GM12878 (cell line): Measurements from ENCODE around the gene ADARB1. TPM values are rescaled to one million over a fixed set of nuclear protein-coding genes. Genes with fewer than 3 reads are reported as not detected.

Experiments used
- ATAC-seq: fragments of 200-7000 bp; cut with Tn5 transposase; 3 replicates; pipeline ENCODE4 v1.9.1; 2020; ENCODE audit warnings: mild to moderate bottlenecking, moderate library complexity
- BruUV-seq: library from RNA; stranded (reverse); fragments of 400-500 nt; replicated peaks from 2 replicates; lab custom pipeline; 2021; lab: Mats Ljungman, UMichigan
- CTCF ChIA-PET: fragments of 300-600 bp; sonication (Branson Sonifier 250); formaldehyde crosslinking; extraction: SDS; loops from one replicate; lab custom pipeline; 2021; ENCODE audit warnings: inconsistent platforms; lab: Yijun Ruan, JAX
- POLR2A ChIA-PET: fragments of 350-600 bp; formaldehyde crosslinking; extraction: SDS; loops from one replicate; lab custom pipeline; 2021; ENCODE audit warnings: inconsistent platforms; lab: Charles Lee
- RAD21 ChIA-PET: fragments of 300-600 bp; sonication (Branson Sonifier 250); formaldehyde crosslinking; loops from one replicate; lab custom pipeline; 2023; ENCODE audit warnings: antibody characterized with exemption; ENCODE audit not compliant: unreplicated experiment; lab: Charles Lee
- SMC1A ChIA-PET: fragments of 300-600 bp; sonication (Branson Sonifier 250); formaldehyde crosslinking; loops from one replicate; lab custom pipeline; 2023; ENCODE audit not compliant: unreplicated experiment, uncharacterized antibody; lab: Charles Lee
- DNase-seq: peaks from one replicate; pipeline ENCODE4 v3.0.0-alpha.2; 2011; ENCODE audit warnings: low read depth, low spot score
- FAIRE-seq: peaks from 3 replicates; lab custom pipeline; 2011; peaks lifted over from hg19 to GRCh38; lab: Jason Lieb, UNC
- H2AFZ ChIP-seq: 2 replicates; pipeline ENCODE4 v1.6.0; 2011; ENCODE audit warnings: low read depth, low read length, control low read depth; ENCODE audit not compliant: control insufficient read depth
- H3K27ac ChIP-seq: 2 replicates; pipeline ENCODE4 v1.5.1; 2011; ENCODE audit warnings: control low read depth; ENCODE audit not compliant: control insufficient read depth, insufficient read depth
- H3K27me3 ChIP-seq, 2 experiments: replicated peaks in 1 of 2; 2 replicates each; pipeline versions ENCODE4 v1.6.0 to v1.6.1; 2011; ENCODE audit warnings: low read length in 1 of 2; ENCODE audit not compliant: control insufficient read depth in 2 of 2, insufficient read depth in 2 of 2
- H3K36me3 ChIP-seq, 2 experiments: 2 replicates each; pipeline ENCODE4 v1.5.1; 2011; ENCODE audit warnings: low read length in 1 of 2; ENCODE audit not compliant: control insufficient read depth in 2 of 2, insufficient read depth in 2 of 2
- H3K4me1 ChIP-seq: 2 replicates; pipeline ENCODE4 v1.6.1; 2011; ENCODE audit warnings: mild to moderate bottlenecking, low read length, moderate library complexity, mixed read lengths; ENCODE audit not compliant: control insufficient read depth, insufficient read depth
- H3K4me2 ChIP-seq: 2 replicates; pipeline ENCODE4 v1.6.0; 2011; ENCODE audit warnings: control low read depth; ENCODE audit not compliant: control insufficient read depth, insufficient read depth
- H3K4me3 ChIP-seq: fragments of 200-600 bp; sonication (generic); 2 replicates; pipeline ENCODE4 v1.5.1; 2016
- H3K79me2 ChIP-seq: 2 replicates; pipeline ENCODE4 v1.6.0; 2011; ENCODE audit warnings: low read length; ENCODE audit not compliant: control insufficient read depth, insufficient read depth
- H3K9ac ChIP-seq: 2 replicates; pipeline ENCODE4 v1.8.0; 2011; ENCODE audit warnings: low read length, control low read depth, mixed read lengths; ENCODE audit not compliant: control insufficient read depth, insufficient read depth
- H3K9me3 ChIP-seq: replicated peaks from 3 replicates; pipeline ENCODE4 v1.5.1; 2011; ENCODE audit warnings: mild to moderate bottlenecking, low read length; ENCODE audit not compliant: control insufficient read depth, insufficient read depth
- H4K20me1 ChIP-seq: 2 replicates; pipeline ENCODE4 v1.6.0; 2011; ENCODE audit not compliant: control insufficient read depth, insufficient read depth
- HCFC1 ChIP-seq: fragments of 150-350 bp; IDR thresholded peaks from 2 replicates; pipeline ENCODE4 v1.6.1; 2014; ENCODE audit warnings: low read length
- KAT2A ChIP-seq: conservative IDR thresholded peaks from 2 replicates; pipeline ENCODE4 v1.6.1; 2011; ENCODE audit warnings: low read depth, low read length; ENCODE audit not compliant: control insufficient read depth
- RAD21 ChIP-seq: IDR thresholded peaks from 2 replicates; pipeline ENCODE4 v1.6.1; 2011; ENCODE audit warnings: mild to moderate bottlenecking, low read depth, low read length, moderate library complexity; ENCODE audit not compliant: insufficient read depth
- SMC3 ChIP-seq: IDR thresholded peaks from 2 replicates; pipeline ENCODE4 v1.6.1; 2011; ENCODE audit warnings: low read length, improper control_type of control experiment, borderline replicate concordance
- WGBS: methylation state at CpG from one replicate; pipeline ENCODE4 v1.1.6; 2016; ENCODE audit warnings: low lambda C conversion rate; ENCODE audit not compliant: insufficient replicate concordance, insufficient coverage; ENCODE audit errors: missing lambda C conversion rate; 5-methylcytosine and 5-hydroxymethylcytosine counted together
- in situ Hi-C: fragments of 300-500 bp; cut with MboI; formaldehyde crosslinking; loops from 9 replicates; pipeline ENCODE4 v1.14.3; 2018; ENCODE audit warnings: mixed read lengths
- intact Hi-C: fragments of 100-400 bp; cut with micrococcal nuclease; formaldehyde crosslinking; loops from one replicate; pipeline ENCODE4 v1.14.2; 2022; ENCODE audit not compliant: unreplicated experiment
- polyA plus RNA-seq, 11 experiments: library from polyadenylated mRNA; depleted of rRNA in 4 of 11; unstranded in 6 of 11; stranded (reverse) in 5 of 11; fragments of >200 nt; fragmentation: Nextera tagmentation in 4 of 11; fragmentation: Illumina TruSeq in 1 of 11; extraction: Ambion mirVana in 4 of 11; extraction: Trizol in 1 of 11; gene quantifications; 1 replicate in 1 of 11; 2 replicates in 10 of 11; pipeline versions ENCODE4 v1.2.1 to v1.2.3, GENCODE V29; 2011 to 2016; ENCODE audit warnings: inconsistent platforms in 2 of 11, missing spikeins in 2 of 11, low read depth in 1 of 11
- total RNA-seq, 4 experiments: library from RNA; depleted of rRNA in 3 of 4; stranded (reverse); fragments of >200 nt in 3 of 4; fragmentation: Illumina TruSeq in 1 of 4; extraction: Trizol in 1 of 4; gene quantifications; 2 replicates each; pipeline versions ENCODE4 v1.2.1 to v1.2.3, GENCODE V29; 2013 to 2021
- TF ChIP-seq, protein P1 (sequence below), 3 experiments: IDR thresholded peaks in 2 of 3; conservative IDR thresholded peaks in 1 of 3; 2 replicates each; pipeline ENCODE4 v1.5.1; 2011; ENCODE audit warnings: low read depth in 3 of 3, low read length in 3 of 3, mild to moderate bottlenecking in 3 of 3, control low read depth in 2 of 3, moderate library complexity in 2 of 3, inconsistent platforms in 1 of 3, mixed read lengths in 1 of 3; ENCODE audit not compliant: control insufficient read depth in 2 of 3, insufficient read depth in 1 of 3; ENCODE audit errors: extremely low read depth in 1 of 3

The ADARB1 gene
- total and polyA plus RNA-seq, 10 of the 15 experiments (the other 5 are each of a cell fraction or from before 2014, with no cell fraction given), result 5.7 to 61.7 (median 25.3) TPM

DNA sequence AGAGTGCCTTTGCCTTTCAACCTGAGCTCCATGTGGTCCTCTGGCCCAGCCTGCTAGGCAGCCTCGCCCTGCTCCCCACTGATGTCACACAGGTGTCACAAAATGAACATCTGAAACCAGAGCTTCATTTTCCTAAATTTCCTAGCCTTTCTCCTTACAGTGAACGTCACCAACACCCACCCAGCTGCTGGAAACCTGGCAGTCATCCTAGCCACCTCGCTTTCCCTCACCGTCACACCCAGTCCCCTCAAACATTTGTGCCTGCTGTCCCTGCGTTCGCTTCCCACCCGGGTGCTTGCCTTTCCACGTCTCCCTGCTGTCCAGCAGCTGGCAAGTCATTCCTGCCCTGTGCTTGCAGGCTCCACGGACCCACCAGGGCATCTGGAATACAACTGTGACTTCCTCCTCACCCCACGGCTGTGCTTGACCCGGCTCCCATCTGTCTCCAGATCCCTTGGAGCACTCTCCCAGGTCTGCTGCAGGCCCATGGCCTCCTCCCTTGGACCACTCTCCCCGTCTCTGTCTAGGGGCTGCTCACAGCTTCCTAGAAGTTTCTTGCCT is 23.5 kb downstream of the ADARB1 start (continued):
- no peak for TF ChIP-seq KAT2A

GRCh38 chr21:45098867-45099266 is 24.5 kb downstream of the ADARB1 start:
- no peaks in the 10 kb centered on the region for H3K9me3 ChIP-seq
- ATAC-seq, result peak; percentile 77
- no peaks in the 10 kb centered on the region; a peak in 1 of 4 replicates for H3K36me3 ChIP-seq
- H2AFZ ChIP-seq, result no peak overlapping the region
- SMC1A ChIA-PET, result interaction anchor here (0.9 to 18.3 kb wide), 10 partner anchors 9 to 298 kb away, joined by 3 to 560 read pairs (median 6); partner anchors contain the start of gene UBE2G2
- FAIRE-seq, result peak; percentile 41
- in situ Hi-C loops (no loop called here), intact Hi-C loops (loop anchor here (1.0 to 2.0 kb wide), 2 partner anchors 29 to 38 kb away; no protein-coding TSS in a partner anchor)
- 1% methylated on average over 4 of the region's 4 CpGs for WGBS
- H3K79me2 ChIP-seq, result no peaks in the 10 kb centered on the region
- peaks cover under 1% of the 10 kb centered on the region for H3K4me1 ChIP-seq
- no peak for DNase-seq
- CTCF ChIA-PET, result interaction anchor here (0.6 to 15.5 kb wide), 16 partner anchors 8 to 153 kb away, joined by 3 to 626 read pairs (median 8); no protein-coding TSS in a partner anchor
- TF ChIP-seq SMC3 (peak; percentile 68; the same call in 1 of the 2 replicates), HCFC1 (no peak), RAD21 (peak; percentile 61)
- TF ChIP-seq, protein P1, sequence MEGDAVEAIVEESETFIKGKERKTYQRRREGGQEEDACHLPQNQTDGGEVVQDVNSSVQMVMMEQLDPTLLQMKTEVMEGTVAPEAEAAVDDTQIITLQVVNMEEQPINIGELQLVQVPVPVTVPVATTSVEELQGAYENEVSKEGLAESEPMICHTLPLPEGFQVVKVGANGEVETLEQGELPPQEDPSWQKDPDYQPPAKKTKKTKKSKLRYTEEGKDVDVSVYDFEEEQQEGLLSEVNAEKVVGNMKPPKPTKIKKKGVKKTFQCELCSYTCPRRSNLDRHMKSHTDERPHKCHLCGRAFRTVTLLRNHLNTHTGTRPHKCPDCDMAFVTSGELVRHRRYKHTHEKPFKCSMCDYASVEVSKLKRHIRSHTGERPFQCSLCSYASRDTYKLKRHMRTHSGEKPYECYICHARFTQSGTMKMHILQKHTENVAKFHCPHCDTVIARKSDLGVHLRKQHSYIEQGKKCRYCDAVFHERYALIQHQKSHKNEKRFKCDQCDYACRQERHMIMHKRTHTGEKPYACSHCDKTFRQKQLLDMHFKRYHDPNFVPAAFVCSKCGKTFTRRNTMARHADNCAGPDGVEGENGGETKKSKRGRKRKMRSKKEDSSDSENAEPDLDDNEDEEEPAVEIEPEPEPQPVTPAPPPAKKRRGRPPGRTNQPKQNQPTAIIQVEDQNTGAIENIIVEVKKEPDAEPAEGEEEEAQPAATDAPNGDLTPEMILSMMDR (IDR thresholded peaks at IDR 0.05 in 2 of 3, conservative IDR thresholded peaks at IDR 0.05 in 1 of 3; ENCODE audit: control insufficient read depth in 2 of 3, extremely low read depth in 1 of 3, insufficient read depth in 1 of 3, low read depth in 3 of 3, low read length in 3 of 3), result peak; percentile 59 to 63 (median 62)
- H4K20me1 ChIP-seq, result peaks cover 5% of the 10 kb centered on the region
- H3K9ac ChIP-seq, result no peak overlapping the region
- RAD21 ChIA-PET, result interaction anchor here (1.0 to 12.2 kb wide), 8 partner anchors 8 to 41 kb away, joined by 3 to 134 read pairs (median 4); no protein-coding TSS in a partner anchor
- no peak overlapping the region for H3K4me2 ChIP-seq
- H3K4me3 ChIP-seq, result no peak overlapping the region
- POLR2A ChIA-PET, result interaction anchor here (1.0 to 3.5 kb wide), 3 partner anchors 9 to 30 kb away, joined by 3 to 14 read pairs (median 3); no protein-coding TSS in a partner anchor
- no peak overlapping the region for H3K27ac ChIP-seq
- no peaks in the 10 kb centered on the region; a peak in 1 of 4 replicates for H3K27me3 ChIP-seq
- BruUV-seq, result no TSS peak
